ENCODE data around the gene TWSG1.

- TF ChIP-seq CTCF (IDR thresholded peaks at IDR 0.05) (no peak), POLR2A (IDR thresholded peaks at IDR 0.05) (no peak)
Observed at GRCh38 chr18:9386879-9387278, 52.3 kb downstream of the TWSG1 start.

All from esophagus squamous epithelium (tissue), 4 donors.